Epithelial cell of proximal tubule (primary cell): ENCODE results near the gene MYO1C. TPM values are rescaled to one million over a fixed set of nuclear protein-coding genes. Genes with fewer than 3 reads are reported as not detected.

Source experiments
- DNase-seq: peaks from one replicate; pipeline ENCODE4 v3.0.0-alpha.2; 2011; ENCODE audit warnings: low read depth
- H3K4me3 ChIP-seq: 2 replicates; pipeline ENCODE4 v1.5.1; 2011; ENCODE audit warnings: low read depth, mild to moderate bottlenecking, low read length
- CTCF ChIP-seq: conservative IDR thresholded peaks from 2 replicates; pipeline ENCODE4 v1.5.1; 2012; ENCODE audit warnings: low read depth, mild to moderate bottlenecking, low read length
- total RNA-seq: library from RNA; depleted of rRNA; stranded (reverse); fragments of >200 nt; gene quantifications from 2 replicates; pipeline ENCODE4 v1.2.3, GENCODE V29; 2015

The MYO1C gene
- total RNA-seq, 1 donor from 2014 or later: 94.7 TPM

- DNase-seq: no peak
- TF ChIP-seq CTCF: no peak
- no peak overlapping the region for H3K4me3 ChIP-seq
These were observed 2.9 kb upstream of the MYO1C start for GRCh38 chr17:1495265-1495989.

GRCh38 chr17:1494736-1495253 lies 2.3 kb upstream of the MYO1C start:
- no peak overlapping the region for H3K4me3 ChIP-seq
- no peak for DNase-seq
- TF ChIP-seq CTCF: no peak

- no peak for TF ChIP-seq CTCF
- no peak overlapping the region for H3K4me3 ChIP-seq
- DNase-seq: no peak
These were observed 1.7 kb upstream of the MYO1C start for GRCh38 chr17:1494203-1494602.

- no peak overlapping the region for H3K4me3 ChIP-seq
- DNase-seq: no peak
- TF ChIP-seq CTCF: no peak
These were observed 950 bp upstream of the MYO1C start for GRCh38 chr17:1493291-1493980.

GRCh38 chr17:1491443-1492248 lies 840 bp downstream of the MYO1C start:
- peak overlapping the region; percentile 89 for H3K4me3 ChIP-seq
- TF ChIP-seq CTCF: no peak
- DNase-seq: no peak

GRCh38 chr17:1490643-1491442 lies 1.6 kb downstream of the MYO1C start:
- no peak for DNase-seq
- TF ChIP-seq CTCF: no peak
- peak overlapping the region; percentile 89 for H3K4me3 ChIP-seq
